Measurements from ENCODE around the gene ERAL1. TPM values are rescaled to one million over a fixed set of nuclear protein-coding genes. Genes with fewer than 3 reads are reported as not detected.
"Not testable (repeated sequence)": the region's sequence is repeated elsewhere in the genome, so short reads cannot be mapped to it uniquely, and the experiment has no call there.

Gene ERAL1
- total RNA-seq, 4 donors from 2014 or later, result 24.5 to 38.0 (median 27.7) TPM

DNA sequence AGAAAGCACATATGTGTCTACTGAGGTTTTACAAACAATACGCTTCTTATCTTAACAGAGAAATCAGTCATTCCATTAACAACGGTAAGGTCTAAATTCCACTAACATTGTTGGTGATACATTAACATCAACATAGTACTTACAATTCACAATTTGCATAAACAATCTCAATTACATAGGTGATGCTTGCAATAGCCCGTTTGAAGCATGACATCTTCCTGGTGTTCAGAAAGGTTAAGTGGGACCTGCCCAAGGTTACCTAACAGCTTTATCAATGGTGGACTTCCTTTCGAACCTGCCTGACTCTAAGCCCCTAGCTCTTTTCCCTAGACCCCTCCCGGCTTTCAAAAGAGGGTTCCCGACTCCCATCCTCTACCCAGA is 12.9 kb upstream of the ERAL1 start:
- Histone ChIP-seq H3K4me3 (peak overlapping the region; percentile 75 to 97 (median 83)), H3K27me3 (no peaks in the 10 kb centered on the region), H3K36me3 (peaks cover 0 to 4% (median 0%) of the 10 kb centered on the region in 4 donors), H3K4me1 (peaks cover 8 to 34% (median 25%) of the 10 kb centered on the region in 4 donors), H3K27ac (replicated peaks in 1 of 4) (peak overlapping the region; percentile 75 to 88 (median 83)), H3K9me3 (no peaks in the 10 kb centered on the region)
- DNase-seq (ENCODE audit: extremely low spot score), result no peak
- 0% methylated on average over 6 of the region's 6 CpGs for WGBS
- TF ChIP-seq POLR2A (IDR thresholded peaks at IDR 0.05; ENCODE audit: low read depth), result no peak
- TF ChIP-seq, protein P1, sequence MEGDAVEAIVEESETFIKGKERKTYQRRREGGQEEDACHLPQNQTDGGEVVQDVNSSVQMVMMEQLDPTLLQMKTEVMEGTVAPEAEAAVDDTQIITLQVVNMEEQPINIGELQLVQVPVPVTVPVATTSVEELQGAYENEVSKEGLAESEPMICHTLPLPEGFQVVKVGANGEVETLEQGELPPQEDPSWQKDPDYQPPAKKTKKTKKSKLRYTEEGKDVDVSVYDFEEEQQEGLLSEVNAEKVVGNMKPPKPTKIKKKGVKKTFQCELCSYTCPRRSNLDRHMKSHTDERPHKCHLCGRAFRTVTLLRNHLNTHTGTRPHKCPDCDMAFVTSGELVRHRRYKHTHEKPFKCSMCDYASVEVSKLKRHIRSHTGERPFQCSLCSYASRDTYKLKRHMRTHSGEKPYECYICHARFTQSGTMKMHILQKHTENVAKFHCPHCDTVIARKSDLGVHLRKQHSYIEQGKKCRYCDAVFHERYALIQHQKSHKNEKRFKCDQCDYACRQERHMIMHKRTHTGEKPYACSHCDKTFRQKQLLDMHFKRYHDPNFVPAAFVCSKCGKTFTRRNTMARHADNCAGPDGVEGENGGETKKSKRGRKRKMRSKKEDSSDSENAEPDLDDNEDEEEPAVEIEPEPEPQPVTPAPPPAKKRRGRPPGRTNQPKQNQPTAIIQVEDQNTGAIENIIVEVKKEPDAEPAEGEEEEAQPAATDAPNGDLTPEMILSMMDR (IDR thresholded peaks at IDR 0.05), result no peak
- no peak for TF ChIP-seq POLR2AphosphoS5 (IDR thresholded peaks at IDR 0.05)
- TF ChIP-seq EP300 (IDR thresholded peaks at IDR 0.05), result no peak
- intact Hi-C loops (cut with DNase I), result loop anchor here (5.0 kb wide), 2 partner anchors 35 to 80 kb away; no protein-coding TSS in a partner anchor

DNA sequence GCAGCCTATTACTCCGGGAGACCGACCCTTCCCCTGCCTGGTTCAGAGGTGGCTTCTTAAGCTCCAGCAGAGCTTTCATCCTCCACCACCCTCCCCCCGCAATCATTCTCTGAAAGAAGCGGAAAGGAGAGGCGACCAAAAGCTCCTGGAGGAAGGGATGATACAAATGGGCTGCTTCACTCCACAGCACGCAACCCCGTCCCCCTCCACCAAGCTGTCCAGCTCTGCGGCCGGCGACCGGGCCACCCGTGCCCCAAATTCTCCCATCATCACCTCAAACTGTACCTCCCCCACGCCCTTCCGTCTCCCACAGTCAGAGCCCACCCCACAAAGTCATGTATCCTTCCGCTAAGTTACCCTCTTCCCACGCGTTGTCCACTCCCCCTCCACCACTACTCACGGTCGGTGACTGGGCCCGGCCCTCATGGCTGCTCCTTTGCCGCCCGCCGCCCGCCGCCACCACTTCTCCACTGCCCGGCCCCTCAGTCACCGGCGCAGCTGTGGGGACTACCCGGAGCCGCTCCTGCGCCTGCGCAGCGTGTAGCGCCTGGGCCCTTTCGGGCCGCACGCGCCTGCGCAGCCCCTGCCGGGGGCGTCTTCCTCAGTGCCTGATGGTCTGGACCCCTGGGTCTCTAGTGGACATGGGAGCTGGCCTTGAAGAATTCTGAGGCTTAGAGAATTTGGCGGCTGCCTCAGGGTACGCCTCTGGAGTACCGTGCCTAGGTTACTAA is 12.4 kb upstream of the ERAL1 start, which contains the start of gene FAM222B:
TSS of gene FAM222B (minus strand) at position 509 of the 731 bp plus-strand sequence. CDS start 76,123 bp downstream, outside the sequence.
- H3K4me1 ChIP-seq, result peaks cover 8 to 34% (median 25%) of the 10 kb centered on the region in 4 donors
- TF ChIP-seq POLR2AphosphoS5 (IDR thresholded peaks at IDR 0.05) (peak; percentile 79 to 92), EP300 (IDR thresholded peaks at IDR 0.05) (no peak), POLR2A (IDR thresholded peaks at IDR 0.05; ENCODE audit: low read depth) (peak; percentile 69)
- TF ChIP-seq, protein P1 (IDR thresholded peaks at IDR 0.05), result peak in 1 of 3 experiments; percentile 39
- peak within 1 kb of the TSS; percentile 75 to 88 (median 83) for H3K27ac ChIP-seq (replicated peaks in 1 of 4)
- DNase-seq (ENCODE audit: extremely low spot score), result no peak
- H3K27me3 ChIP-seq, result no peaks in the 10 kb centered on the region
- H3K4me3 ChIP-seq, result peak within 1 kb of the TSS; percentile 75 to 97 (median 83)
- no peaks in the 10 kb centered on the region for H3K9me3 ChIP-seq
- WGBS, result under 1% methylated on average over 40 of the region's 44 CpGs
- intact Hi-C loops (cut with DNase I), result loop anchor here (5.0 kb wide), 2 partner anchors 35 to 80 kb away; no protein-coding TSS in a partner anchor
- H3K36me3 ChIP-seq, result peaks cover 0 to 4% (median 0%) of the 10 kb centered on the region in 4 donors

DNA sequence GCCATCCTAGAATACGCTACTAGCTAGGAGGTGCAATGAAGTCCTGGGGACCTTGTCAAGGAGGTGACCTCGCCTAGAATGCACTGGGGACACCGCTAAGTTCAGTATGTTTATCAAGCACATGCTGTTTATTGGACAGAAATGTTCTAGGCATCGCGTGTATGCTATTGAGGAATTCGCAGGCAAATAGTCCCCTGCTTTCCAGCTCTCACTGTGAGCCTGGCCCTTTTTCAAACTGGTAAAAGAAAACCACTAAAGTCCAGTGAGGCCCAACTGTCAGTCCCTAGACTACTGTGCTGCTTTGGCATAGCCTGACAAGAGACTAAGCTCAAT is 11.0 kb upstream of the ERAL1 start:
- 95% methylated on average over 6 of the region's 6 CpGs for WGBS
- peaks cover 0 to 4% (median 0%) of the 10 kb centered on the region in 4 donors for H3K36me3 ChIP-seq
- H3K9me3 ChIP-seq, result no peaks in the 10 kb centered on the region
- peaks cover 8 to 34% (median 25%) of the 10 kb centered on the region in 4 donors for H3K4me1 ChIP-seq
- TF ChIP-seq, protein P1 (IDR thresholded peaks at IDR 0.05), result no peak
- no peak for TF ChIP-seq POLR2A (IDR thresholded peaks at IDR 0.05; ENCODE audit: low read depth)
- no peak for TF ChIP-seq EP300 (IDR thresholded peaks at IDR 0.05)
- no peak for TF ChIP-seq POLR2AphosphoS5 (IDR thresholded peaks at IDR 0.05)
- no peak for DNase-seq (ENCODE audit: extremely low spot score)
- no peaks in the 10 kb centered on the region for H3K27me3 ChIP-seq
- no peak overlapping the region for H3K4me3 ChIP-seq
- no peak overlapping the region for H3K27ac ChIP-seq (replicated peaks in 1 of 4)
- intact Hi-C loops (cut with DNase I), result loop anchor here (5.0 kb wide), 2 partner anchors 36 to 81 kb away; no protein-coding TSS in a partner anchor

DNA sequence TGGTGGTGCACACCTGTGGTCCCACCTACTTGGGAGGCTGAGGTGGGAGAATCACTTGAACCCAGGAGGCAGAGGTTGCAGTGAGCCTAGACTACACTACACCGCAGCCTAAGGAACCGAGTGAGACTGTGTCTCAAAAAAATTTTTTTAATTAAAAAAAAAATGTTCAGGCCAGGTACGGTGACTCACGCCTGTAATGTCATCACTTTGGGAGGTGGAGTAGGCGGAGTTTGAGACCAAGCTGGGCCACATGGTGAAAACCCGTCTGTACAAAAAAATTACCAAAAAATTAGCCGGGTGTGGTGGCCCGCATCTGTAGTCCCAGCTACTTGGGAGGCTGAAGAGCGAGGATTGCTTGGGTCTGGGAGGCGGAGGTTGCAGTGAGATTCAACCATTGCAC is 8.6 kb upstream of the ERAL1 start:
- intact Hi-C loops (cut with DNase I), result no loop called here
- no peak overlapping the region for H3K4me3 ChIP-seq
- peaks cover 7 to 17% (median 12%) of the 10 kb centered on the region in 4 donors for H3K4me1 ChIP-seq
- H3K27me3 ChIP-seq, result no peaks in the 10 kb centered on the region
- WGBS, result 90% methylated on average over 10 of the region's 10 CpGs
- no peak overlapping the region for H3K27ac ChIP-seq (replicated peaks in 1 of 4)
- TF ChIP-seq POLR2A (IDR thresholded peaks at IDR 0.05; ENCODE audit: low read depth), result no peak
- TF ChIP-seq, protein P1 (IDR thresholded peaks at IDR 0.05), result no peak
- no peak for TF ChIP-seq POLR2AphosphoS5 (IDR thresholded peaks at IDR 0.05)
- no peak for TF ChIP-seq EP300 (IDR thresholded peaks at IDR 0.05)
- H3K9me3 ChIP-seq, result no peaks in the 10 kb centered on the region
- no peaks in the 10 kb centered on the region for H3K36me3 ChIP-seq
- no peak for DNase-seq (ENCODE audit: extremely low spot score)

DNA sequence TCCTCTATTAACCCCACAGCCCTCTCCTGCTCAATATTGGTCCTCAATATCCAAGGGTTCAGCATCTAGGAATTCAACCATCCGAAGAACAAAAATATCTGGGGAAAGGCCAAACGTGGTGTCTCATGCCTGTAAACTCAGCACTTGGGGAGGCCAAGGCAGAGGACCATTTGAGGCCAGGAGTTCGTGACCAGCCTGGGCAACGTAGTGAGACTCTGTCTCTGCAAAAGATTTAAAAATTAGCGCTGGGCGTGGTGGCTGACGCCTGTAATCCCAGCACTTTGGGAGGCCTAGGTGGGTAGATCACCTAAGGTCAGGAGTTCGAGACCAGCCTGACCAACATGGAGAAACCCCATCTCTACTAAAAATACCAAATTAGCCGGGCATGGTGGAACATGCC is 8.1 kb upstream of the ERAL1 start:
- intact Hi-C loops (cut with DNase I); H3K27me3 ChIP-seq; H3K9me3 ChIP-seq; H3K27ac ChIP-seq (replicated peaks in 1 of 4); DNase-seq (ENCODE audit: extremely low spot score); H3K4me3 ChIP-seq; H3K36me3 ChIP-seq: not testable (repeated sequence)
- H3K4me1 ChIP-seq, result peaks cover 2 to 12% (median 7%) of the 10 kb centered on the region in 4 donors
- WGBS, result 91% methylated on average over 9 of the region's 9 CpGs

Data from esophagus muscularis mucosa (tissue), 4 donors.